Germinal center (tissue), 1 donor: ENCODE results near the gene RNF34.
"Not testable (repeated sequence)": the region's sequence is repeated elsewhere in the genome, so short reads cannot be mapped to it uniquely, and the experiment has no call there.

ENCODE experiments used
- DNase-seq: peaks from one replicate; pipeline ENCODE4 v3.0.0; 2012; ENCODE audit warnings: mixed read lengths, low spot score

The RNF34 gene, protein sequence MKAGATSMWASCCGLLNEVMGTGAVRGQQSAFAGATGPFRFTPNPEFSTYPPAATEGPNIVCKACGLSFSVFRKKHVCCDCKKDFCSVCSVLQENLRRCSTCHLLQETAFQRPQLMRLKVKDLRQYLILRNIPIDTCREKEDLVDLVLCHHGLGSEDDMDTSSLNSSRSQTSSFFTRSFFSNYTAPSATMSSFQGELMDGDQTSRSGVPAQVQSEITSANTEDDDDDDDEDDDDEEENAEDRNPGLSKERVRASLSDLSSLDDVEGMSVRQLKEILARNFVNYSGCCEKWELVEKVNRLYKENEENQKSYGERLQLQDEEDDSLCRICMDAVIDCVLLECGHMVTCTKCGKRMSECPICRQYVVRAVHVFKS

DNA sequence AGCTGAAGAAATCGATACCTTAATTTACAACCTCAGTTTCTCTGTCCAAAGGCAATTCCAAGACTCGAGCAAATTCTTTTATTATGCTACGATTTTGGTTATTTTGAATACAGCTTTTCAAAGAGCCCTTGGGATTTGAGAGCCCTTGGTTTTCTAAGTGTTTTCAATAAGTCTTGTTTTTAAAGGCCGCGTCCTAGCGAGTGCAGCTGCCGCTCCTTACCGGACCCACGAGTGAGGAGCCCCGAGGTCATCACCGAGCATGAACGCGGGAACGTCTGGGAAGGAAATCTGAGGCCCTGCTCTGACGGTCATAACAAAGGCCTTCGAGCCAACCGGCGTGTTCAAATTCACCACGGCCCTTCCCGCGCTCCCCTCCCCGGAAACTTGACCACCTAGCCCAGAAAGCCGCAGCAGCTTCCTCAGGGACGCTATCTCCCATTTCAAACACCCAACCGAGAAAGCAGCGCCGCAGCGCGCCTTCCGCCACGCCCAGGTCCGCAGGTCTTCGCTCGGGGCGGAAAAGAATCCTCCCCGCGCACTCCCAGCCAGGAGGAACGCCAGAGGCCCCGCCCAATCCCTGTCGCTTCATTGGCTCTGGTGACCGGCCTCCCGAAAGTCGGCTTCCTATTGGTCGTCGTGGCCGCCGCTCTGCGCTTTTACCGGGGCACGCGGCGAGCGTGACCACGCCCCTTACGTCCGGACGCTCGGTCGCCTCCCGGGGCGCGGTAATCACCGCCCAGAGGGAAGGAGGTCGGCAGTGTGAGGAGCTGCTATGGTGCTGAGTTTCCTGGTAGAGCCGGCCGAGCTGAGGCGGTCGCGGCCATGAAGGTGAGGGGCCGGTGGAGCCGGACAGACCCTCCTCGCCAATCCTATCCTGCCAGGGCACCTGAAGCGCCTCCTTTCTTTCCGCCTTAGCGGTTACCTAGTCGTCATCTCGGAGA is at the start of gene RNF34:
RNF34 (plus strand) TSS at position 728 of the 941 bp plus-strand sequence; CDS start at position 823, 95 bp downstream.
- DNase-seq: peak; percentile 98

DNA sequence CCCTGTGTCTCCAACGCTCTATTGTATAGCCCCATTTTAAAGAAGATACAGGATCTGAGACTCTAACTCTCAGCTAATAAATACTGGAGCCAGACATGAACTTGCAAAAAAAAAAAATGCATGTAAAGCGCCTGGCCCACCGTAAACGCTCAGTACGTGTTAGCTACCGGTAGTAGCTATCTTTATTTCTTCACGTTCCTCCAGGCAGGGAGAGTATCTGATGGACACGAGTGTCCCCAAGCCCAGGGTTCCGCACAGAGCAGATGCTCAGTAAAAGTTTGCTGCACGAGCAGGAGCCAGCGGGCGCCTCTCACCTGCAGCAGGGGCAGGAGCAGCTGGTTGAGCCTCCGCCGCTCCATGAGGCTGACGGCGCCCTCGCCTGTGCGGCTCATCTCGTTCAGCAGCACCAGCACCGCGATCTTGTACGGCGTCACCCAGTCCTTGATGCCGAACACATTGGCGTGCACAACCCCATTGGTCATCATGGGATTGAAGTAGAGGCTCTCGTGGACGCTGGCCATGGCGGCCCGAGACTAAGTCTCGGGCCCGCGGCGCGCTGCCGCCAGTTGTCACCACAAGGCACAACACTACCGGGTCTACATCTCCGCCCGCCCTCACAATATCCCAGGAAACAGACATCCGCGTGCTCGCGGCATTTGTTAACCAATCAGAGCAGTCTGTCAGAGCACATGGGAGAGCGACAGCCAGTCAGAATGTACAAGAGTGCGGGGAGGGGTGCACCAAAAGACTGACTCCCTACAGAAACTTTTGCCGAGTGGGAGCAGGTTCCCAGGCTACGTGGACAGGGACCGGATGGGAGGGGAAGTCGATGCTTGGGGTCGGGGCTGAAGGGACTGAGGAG is 47.9 kb upstream of the RNF34 start, which contains the start of gene ANAPC5:
ANAPC5 (minus strand) TSS at position 592 of the 862 bp plus-strand sequence; CDS start at position 521, 71 bp downstream.
- DNase-seq: peak; percentile 97

DNA sequence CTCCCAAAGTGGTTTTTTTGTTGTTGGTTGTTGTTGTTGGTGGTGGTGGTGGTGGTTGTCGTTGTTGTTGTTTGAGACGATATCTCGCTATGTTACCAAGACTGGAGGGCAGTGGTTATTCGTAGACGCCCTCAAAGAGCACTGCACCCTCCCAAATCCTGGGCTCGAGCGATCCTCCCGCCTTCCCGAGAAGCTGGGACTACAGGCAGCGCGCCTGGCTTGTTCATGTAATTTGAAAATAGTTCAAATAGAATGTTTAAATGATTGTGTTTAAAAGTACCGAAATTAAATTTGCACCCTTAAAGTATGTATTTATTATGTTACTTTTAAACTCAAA is 47.3 kb upstream of the RNF34 start:
- no peak for DNase-seq

DNA sequence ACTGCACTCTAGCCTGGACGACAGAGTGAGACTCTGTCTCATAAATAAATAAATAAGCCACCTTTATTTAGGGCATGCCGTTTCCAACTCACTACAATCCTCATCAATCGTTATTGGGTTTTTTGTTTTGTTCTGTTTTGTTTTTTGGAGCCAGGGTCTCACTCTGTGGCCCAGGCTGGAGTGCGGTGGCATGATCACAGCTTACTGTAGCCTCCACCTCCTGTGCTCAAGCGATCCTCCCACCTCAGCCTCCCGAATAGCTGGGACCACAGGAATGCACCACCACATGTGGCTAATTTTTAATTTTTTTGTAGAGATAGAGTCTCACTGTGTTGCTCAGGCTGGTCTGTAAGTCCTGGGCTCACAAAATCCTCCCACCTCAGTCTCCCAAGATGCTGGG is 44.1 kb upstream of the RNF34 start:
- DNase-seq: no peak

DNA sequence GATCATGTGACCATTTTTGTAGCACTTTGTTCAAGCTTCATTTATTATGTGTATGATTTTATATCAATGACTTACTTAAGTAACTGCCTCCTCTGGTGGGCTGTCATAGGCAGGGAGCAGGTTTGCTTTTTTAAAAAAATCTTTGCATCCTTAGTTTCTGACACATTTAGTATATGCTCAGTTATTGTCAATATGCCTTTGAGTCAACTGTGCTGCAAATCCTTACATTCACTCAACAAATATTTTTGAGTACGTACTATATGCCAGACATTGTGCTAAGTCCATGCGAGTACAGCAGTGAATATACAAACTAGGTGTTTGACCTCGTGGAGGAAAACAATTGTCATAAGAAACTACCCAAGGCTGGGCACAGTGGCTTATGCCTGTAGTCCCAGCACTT is 43.3 kb upstream of the RNF34 start:
- DNase-seq: no peak

DNA sequence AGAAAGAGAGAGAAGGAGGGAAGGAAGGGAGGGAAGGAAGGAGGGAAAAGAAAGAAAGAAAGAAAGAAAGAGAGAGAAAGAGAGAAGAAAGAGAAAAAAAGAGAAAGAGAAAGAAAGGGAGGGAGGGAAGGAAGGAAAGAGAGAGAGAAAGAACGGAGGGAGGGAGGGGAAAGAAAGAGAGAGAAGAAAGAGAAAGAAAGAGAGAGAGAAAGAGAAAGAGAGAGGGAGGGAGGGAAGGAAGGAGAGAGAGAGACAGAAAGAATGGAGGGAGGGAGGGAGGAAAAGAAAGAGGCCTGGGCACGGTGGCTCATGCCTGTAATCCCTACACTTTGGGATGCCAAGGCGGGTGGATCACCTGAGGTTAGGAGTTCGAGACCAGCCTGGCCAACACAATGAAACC is 42.6 kb upstream of the RNF34 start:
- DNase-seq: no peak

DNA sequence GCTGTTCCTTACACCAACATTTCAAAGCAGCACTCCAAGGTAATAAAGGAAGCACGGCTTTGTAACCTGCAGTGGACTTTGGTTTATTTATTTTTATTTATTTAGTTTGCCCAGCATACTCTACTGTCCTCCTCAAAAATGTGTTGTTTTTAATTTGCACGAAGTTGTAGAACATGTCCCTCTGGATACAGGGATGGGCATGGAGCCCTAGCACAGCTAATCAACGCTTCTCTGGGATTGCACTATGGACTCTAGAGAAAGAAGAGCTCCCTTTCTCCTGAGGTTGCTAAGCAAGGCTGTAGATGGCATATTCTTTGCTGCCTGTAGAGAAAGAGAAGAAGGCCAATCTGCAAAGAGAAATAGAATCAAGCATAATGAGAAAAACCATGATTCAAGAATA is 41.8 kb upstream of the RNF34 start:
- no peak for DNase-seq

DNA sequence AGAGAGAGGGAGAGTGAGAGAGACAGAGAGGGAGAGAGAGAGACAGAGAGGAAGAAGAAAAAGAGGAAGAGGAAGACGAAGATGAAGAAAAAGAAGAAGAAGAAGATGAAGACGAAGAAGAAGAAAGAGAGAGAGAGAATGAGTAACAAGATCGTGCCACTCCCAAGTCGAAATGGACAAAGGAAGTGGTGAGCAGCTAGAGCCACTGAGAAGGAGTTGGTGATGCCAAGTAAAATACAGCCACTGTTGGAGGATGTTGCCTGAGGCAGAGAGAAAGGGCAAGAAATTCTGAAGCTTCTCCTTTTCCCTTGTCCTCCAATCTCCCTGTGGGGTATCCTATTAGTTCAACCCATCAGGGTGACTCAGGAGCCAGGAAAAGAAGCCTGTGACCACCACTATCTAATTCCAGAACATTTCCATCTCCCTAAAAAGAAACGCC is 35.2 kb upstream of the RNF34 start:
- DNase-seq: no peak

DNA sequence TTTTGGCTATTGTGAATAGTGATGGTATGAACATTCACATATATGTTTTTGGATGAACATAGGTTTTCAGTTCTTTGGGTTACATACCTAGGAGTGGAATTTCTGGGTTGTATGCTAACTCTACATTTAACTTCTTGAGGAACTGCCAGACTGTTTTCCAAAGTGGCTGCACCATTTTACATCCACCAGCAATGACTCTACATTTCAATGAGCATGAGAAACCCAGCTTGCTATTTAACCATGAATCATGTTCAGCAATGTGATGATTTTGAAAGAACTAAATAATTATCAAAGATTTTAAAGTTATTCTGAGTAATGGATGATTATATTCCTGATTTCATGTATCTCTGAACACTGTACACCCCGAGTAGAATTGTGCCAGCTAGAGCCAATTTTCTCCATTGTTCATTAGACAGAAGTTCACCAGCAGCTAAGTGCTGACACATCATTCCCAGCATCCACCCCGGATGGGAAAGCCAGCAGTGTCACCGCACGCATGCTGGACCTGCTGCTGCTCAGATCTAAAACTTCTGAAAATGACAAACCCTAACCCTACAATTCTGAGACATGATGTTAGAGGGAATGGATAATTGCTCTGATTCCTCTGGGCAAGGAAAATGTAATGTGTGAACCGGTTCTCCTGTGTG is 34.4 kb upstream of the RNF34 start:
- DNase-seq: no peak

DNA sequence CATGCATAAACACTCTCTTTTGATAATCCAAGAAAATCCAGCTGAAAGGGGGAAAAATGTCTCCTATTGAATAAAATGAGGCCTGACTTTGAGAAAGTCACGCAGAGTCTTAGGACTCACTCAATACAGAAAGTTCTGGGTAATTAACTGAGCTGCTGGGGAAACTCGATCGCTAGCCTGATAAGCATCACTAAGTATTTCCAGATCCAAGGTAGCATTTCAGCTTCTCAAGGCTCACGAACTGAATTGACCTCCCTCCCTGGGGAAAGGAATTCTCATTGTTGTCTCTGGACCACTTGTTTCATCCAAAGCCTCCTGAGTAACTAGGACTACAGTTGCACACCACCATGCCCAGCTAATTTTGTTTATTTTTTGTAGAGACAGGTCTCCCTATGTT is 33.9 kb upstream of the RNF34 start:
- DNase-seq: no peak

DNA sequence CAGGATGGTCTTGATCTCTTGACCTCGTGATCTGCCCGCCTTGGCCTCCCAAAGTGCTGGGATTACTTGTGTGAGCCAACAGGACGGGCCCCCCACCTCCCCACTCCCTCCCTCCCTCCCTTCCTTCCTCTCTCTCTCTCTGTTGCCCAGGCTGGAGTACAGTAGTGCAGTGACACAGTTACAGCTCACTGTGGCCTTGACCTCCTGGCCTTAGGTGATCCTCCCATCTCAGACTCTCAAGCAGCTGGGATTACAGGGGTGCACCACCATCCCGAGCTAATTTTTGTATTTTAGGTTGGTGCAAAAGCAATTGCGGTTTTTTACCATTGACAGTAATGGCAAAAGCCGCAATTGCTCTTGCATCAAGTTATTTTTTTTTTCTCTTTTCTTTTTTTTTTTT is 28.5 kb upstream of the RNF34 start:
- no peak for DNase-seq

DNA sequence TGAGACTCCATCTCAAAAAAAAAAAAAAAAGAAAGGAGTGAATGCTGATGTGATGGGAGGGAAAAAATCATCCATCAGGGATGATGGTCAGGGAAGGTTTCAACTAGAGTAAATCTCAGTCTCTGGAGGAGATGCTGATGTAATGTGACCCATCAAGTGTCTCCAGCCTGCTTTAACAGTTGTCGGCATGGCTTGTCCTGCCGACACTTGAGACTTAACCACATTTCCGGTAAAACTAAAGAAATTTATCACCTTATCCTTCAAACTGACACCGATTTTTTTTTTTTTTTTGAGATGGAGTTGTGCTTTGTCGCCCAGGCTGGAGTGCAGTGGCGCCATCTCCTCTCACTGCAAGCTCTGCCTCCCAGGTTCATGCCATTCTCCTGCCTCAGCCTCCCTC is 26.2 kb upstream of the RNF34 start:
- DNase-seq: no peak

DNA sequence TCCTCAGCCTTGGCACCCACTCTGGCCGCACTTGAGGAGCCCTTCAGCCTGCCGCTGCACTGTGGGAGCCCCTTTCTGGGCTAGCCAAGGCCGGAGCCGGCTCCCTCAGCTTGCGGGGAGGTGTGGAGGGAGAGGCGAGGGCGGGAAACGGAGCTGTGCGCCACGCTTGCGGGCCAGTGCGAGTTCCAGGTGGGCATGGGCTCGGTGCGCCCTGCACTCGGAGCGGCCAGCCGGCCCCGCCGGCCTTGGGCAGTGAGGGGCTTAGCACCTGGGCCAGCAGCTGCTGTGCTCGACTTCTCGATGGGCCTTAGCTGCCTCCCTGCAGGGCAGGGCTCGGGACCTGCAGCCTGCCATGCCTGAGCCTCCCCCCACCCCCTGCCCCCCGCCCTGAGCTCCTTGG is 25.6 kb upstream of the RNF34 start:
- not testable (repeated sequence) for DNase-seq

DNA sequence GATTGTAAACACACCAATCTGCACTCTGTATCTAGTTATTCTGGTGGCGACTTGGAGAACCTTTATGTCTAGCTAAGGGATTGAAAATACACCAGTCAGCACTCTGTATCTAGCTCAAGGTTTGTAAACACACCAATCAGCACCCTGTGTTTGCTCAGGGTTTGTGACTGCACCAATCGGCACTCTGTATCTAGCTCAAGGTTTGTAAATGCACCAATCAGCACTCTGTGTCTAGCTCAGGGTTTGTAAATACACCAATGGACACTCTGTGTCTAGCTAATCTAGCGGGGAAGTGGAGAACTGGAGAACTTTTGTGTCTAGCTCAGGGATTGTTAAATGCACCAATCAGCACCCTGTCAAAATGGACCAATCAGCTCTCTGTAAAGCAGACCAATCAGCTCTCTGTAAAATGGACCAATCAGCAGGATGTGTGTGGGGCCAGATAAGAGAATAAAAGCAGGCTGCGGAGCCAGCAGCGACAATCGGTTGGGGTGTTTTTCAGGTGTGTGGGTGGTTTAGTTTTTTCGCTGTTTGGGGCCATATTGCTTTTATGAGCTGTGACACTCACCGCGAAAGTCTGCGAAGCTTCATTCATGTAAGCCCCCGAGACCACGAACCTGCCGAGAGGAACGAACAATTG is 24.9 kb upstream of the RNF34 start:
- not testable (repeated sequence) for DNase-seq

DNA sequence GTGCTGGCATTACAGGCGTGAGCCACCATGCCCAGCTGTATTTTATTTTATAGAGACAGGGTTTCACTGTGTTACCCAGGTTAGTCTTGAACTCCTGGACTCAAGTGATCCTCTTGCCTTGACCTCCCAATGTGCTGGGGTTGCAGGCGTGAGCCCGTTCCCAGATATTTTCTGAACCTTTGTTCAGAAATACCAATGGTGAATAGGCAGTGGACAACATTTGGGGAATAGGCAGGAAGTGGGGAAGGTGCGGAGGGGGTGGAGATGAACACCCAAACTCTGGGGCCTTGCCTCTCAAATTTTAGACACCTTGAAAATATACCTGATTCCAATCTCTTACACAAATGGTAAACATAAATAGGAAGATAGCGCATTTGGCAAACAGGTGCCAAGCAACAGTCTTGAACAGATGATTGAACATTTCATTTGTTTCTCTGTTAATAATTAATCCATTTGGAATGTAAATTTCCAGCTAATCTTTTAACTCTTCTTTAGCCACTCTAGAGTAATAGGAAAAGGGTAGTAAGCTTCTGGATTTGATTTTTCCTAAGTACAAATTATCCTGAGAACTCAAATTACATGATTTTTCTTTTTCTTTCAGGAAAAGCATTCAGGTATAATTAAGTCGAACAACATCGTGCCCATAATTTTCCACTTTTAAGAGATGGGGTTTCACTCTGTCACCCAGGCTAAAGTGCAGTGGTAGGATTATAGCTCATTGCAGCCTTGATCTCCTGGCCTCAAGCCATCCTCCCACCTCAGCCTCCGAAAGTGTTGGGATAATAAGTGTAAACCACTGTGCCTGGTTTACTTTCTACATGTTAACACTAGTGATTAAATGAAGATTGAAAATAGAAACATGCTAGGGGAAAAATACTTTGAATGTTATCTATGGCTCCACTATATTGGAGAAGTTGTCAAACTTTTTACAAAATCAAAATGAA is 22.9 kb upstream of the RNF34 start:
- DNase-seq: no peak

DNA sequence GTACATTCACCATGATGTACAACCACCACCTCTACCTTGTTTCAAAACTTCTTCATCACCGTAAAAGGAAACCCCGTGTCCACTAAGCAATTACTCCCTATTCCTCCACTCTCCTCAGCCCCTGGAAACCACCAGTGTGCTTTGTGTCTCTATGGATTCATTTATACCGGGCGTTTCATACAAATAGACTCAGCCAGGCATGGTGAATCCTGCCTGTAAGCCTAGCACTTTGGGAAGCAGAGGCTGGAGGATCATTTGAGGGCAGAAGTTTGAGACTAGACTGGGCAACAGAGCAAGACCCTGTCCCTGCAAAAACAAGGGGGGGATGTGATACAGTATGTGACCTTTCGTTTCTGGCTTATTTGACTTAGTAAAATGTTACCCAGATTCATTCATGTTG is 21.2 kb upstream of the RNF34 start:
- no peak for DNase-seq

DNA sequence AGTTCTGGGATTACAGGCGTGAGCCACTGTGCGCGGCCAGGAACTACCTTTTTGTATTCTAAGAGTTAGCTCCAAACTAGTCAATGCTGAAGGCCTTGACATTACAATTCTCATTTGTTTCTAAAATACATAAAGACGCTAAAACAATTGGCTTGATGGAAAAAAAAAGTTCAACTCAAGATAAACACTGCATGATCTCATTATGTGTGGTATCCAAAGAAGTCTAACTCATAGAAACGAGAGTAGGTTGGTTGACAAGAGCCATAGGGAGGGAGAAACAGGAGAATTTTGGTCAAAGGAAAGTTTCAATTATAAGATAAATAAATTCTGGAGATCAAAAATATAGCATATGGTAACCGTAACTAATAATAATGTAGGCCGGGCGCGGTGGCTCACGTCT is 20.0 kb upstream of the RNF34 start:
- DNase-seq: no peak

DNA sequence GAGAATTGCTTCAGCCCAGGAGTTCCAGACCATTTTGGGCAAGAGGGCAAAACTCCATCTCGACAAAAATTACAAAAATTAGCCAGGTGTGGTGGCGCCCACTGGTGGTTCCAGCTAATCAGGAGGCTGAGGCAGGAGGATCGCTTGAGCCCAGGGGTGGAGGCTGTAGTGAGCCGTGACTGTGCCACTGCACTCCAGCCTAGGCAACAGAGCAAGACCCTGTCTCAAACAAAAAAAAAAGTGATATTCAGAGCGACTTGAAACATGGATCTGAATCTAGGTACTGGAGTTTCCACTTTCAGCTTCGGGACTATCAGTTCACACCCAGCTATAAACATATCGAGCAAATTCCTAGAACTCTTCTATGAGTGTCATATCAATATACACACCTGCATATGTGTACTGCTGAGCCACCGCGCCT is 16.3 kb upstream of the RNF34 start:
- DNase-seq: no peak

DNA sequence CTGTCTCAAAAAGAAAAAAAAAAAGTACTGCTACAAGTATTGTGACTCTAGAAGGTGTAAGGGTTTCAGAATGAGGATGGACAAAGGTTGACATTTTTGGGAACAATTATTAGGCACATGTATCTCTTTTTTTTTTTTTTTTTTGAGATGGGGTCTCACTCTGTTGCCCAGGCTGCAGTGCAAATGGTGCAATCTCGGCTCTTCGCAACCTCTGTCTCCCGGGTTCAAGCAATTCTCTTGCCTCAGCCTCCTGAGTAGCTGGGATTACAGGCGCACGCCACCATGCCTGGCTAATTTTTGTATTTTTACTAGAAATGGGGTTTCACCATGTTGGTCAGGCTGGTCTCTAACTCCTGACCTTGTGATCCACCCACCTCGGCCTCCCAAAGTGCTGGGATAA is 15.0 kb upstream of the RNF34 start:
- DNase-seq: not testable (repeated sequence)

DNA sequence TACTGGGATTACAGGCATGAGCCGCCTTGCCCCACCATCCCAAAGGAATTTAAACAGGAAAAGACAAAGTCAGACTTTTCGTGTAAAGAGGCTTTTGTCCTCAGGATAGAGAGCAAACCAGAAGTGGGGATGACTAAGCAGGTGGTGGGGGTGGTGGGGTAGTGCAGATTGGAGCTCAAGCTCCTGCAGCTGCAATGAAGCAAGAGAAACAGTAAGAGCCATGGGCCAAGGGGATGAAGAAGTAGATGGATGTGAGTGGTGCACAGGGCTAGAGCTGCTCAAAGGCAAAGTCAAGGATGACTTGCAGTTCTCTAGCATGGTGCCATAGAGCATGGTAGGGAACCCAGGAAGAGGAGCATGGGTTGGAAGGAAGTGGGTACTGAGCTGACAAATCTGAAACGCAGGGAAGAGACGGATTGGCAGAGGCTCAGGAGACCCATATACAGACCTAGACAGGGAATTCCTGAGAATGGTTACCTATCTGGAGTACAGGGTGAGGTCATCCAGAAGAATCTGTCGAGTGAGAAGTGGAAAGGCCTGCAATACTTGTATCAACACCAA is 11.4 kb upstream of the RNF34 start:
- DNase-seq: no peak
